Pancreas (tissue), 10 donors: ENCODE results near the gene MCC. TPM values are rescaled to one million over a fixed set of nuclear protein-coding genes. Genes with fewer than 3 reads are reported as not detected.

Experiments used
- ATAC-seq, 4 donors: fragments of 200-7000 bp; cut with Tn5 transposase; one replicate each; pipeline versions ENCODE4 v1.8.0 to v1.9.1; 2020; ENCODE audit warnings: mild to moderate bottlenecking in 4 of 4, moderate library complexity in 4 of 4
- DNase-seq, 6 donors: peaks; one replicate each; pipeline ENCODE4 v3.0.0-alpha.2; 2020
- FAIRE-seq: peaks from 2 replicates; lab custom pipeline; 2012; peaks lifted over from hg19 to GRCh38; lab: Jason Lieb, UNC
- H3K27ac ChIP-seq, 4 donors: fragments of 200-600 bp; sonication (generic); 1 replicate in 3 of 4; 2 replicates in 1 of 4; pipeline versions ENCODE4 v1.5.0 to v1.8.0; 2020
- H3K27me3 ChIP-seq, 4 donors: fragments of 200-600 bp; one replicate each; pipeline ENCODE4 v1.8.0; 2021
- H3K36me3 ChIP-seq, 3 donors: fragments of 200-600 bp; sonication (generic) in 1 of 3; one replicate each; pipeline versions ENCODE4 v1.5.0 to v1.8.0; 2020 to 2021
- H3K4me1 ChIP-seq, 3 donors: fragments of 200-600 bp; one replicate each; pipeline ENCODE4 v1.8.0; 2021
- H3K4me3 ChIP-seq, 4 donors: fragments of 200-600 bp; sonication (generic) in 2 of 4; one replicate each; pipeline versions ENCODE4 v1.5.0 to v1.8.0; 2020 to 2021
- H3K9me3 ChIP-seq, 4 donors: fragments of 200-600 bp; one replicate each; pipeline ENCODE4 v1.8.0; 2021
- WGBS, 2 donors: extraction: QIAGEN DNeasy Blood & Tissue Kit; methylation state at CpG; one replicate each; pipeline ENCODE4 v1.1.7; 2013; 5-methylcytosine and 5-hydroxymethylcytosine counted together
- intact Hi-C, 3 donors: fragments of 100-400 bp; cut with DNase I; formaldehyde crosslinking; loops; one replicate each; pipeline versions ENCODE4 v1.11.1 to v1.14.2; 2022
- polyA plus RNA-seq, 2 donors: library from polyadenylated mRNA; stranded (reverse); fragments of 200-250 nt; gene quantifications; one replicate each; pipeline ENCODE4 v1.2.3, GENCODE V29; 2013
- total RNA-seq, 6 donors: library from RNA; stranded (reverse); fragmentation: NEBNext Ultra II Directional in 4 of 6; extraction: Animal tissue kit (Norgen Biotek cat#: 25700) in 4 of 6; gene quantifications; one replicate each; pipeline versions ENCODE4 v1.2.1 to v1.2.4, GENCODE V29; 2021 to 2023
- TF ChIP-seq, protein P1 (sequence below), 4 donors: fragments of 200-600 bp; sonication (generic) in 3 of 4; IDR thresholded peaks; one replicate each; pipeline versions ENCODE4 v1.5.0 to v1.8.0; 2021; ENCODE audit warnings: antibody characterized with exemption in 4 of 4
- donor health status: healthy with polysubstance abuse.
- donor health status: DM: no; HTN: no; CAD: no; lungs with moderate emphysema.
- donor health status: DM: no; HTN: no; CAD: no.
- donor health status: control.
- donor health status: control.
- donor health status: Bipolar disorder and iron deficiency.
- donor health status: DM: yes; HTN: yes; CAD: no.
- donor health status: DM: no; HTN: no; CAD: no.
- donor health status: DM: no; HTN: no; CAD: no.
- donor health status: DM: yes; HTN: yes; CAD: no.

The MCC gene
- total and polyA plus RNA-seq, 8 donors, result 1.3 to 8.3 (median 4.0) TPM

DNA sequence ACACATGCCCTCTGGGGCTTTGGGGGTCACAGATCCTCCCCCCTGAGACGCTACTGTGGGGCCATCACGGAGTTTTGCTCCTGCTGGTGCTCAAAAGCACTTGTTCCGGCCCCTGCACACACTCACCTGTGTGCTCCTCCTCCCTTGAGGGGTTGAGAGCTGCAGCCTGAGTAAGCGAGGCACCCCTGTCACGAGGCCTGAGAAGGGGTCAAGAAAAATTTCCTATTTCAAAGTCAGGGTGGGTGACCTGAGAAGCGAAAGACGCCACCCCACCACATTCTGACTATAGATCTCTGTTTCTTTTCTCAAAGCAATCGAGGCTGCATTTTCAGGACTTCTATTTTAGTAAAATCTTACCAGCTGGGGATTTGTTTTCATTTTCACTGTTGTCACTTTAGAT, 373.2 kb downstream of the MCC start:
- Histone ChIP-seq H3K4me3 (no peak overlapping the region), H3K4me1 (no peaks in the 10 kb centered on the region), H3K9me3 (no peaks in the 10 kb centered on the region), H3K36me3 (no peaks in the 10 kb centered on the region), H3K27me3 (no peaks in the 10 kb centered on the region), H3K27ac (no peak overlapping the region)
- 75 to 83% methylated on average over 8 of the region's 8 CpGs for WGBS, 2 donors
- ATAC-seq (no peak), FAIRE-seq (no peak), DNase-seq (no peak)
- intact Hi-C loops, result no loop called here
- TF ChIP-seq, protein P1, sequence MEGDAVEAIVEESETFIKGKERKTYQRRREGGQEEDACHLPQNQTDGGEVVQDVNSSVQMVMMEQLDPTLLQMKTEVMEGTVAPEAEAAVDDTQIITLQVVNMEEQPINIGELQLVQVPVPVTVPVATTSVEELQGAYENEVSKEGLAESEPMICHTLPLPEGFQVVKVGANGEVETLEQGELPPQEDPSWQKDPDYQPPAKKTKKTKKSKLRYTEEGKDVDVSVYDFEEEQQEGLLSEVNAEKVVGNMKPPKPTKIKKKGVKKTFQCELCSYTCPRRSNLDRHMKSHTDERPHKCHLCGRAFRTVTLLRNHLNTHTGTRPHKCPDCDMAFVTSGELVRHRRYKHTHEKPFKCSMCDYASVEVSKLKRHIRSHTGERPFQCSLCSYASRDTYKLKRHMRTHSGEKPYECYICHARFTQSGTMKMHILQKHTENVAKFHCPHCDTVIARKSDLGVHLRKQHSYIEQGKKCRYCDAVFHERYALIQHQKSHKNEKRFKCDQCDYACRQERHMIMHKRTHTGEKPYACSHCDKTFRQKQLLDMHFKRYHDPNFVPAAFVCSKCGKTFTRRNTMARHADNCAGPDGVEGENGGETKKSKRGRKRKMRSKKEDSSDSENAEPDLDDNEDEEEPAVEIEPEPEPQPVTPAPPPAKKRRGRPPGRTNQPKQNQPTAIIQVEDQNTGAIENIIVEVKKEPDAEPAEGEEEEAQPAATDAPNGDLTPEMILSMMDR (IDR thresholded peaks at IDR 0.05), result no peak

DNA sequence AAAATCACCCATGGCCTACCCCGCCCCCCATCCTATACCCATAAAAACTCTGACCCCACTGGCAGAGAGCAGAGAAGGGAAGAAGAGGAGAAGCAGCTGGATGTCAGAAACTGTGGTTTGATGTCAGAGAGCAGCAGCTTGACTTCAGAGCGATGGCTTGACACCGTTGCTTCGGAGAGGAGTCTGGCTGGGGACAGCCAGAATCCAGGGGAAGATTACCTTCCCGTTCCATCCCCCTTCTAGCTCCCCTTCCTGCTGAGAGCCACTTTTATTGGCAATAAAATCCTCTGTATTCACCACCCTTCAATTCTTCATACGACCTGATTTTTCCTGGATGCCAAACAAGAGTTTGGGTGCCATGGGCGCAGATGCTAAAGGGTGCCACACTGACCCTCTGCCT, 373.7 kb downstream of the MCC start:
- FAIRE-seq (no peak), ATAC-seq (no peak), DNase-seq (no peak)
- no peaks in the 10 kb centered on the region for H3K36me3 ChIP-seq
- H3K4me3 ChIP-seq, result no peak overlapping the region
- intact Hi-C loops, result no loop called here
- no peaks in the 10 kb centered on the region for H3K9me3 ChIP-seq
- H3K27me3 ChIP-seq, result no peaks in the 10 kb centered on the region
- WGBS, 2 donors, result 92 to 94% methylated on average over 7 of the region's 7 CpGs
- H3K27ac ChIP-seq, result no peak overlapping the region
- no peaks in the 10 kb centered on the region for H3K4me1 ChIP-seq
- TF ChIP-seq, protein P1 (IDR thresholded peaks at IDR 0.05), result no peak

DNA sequence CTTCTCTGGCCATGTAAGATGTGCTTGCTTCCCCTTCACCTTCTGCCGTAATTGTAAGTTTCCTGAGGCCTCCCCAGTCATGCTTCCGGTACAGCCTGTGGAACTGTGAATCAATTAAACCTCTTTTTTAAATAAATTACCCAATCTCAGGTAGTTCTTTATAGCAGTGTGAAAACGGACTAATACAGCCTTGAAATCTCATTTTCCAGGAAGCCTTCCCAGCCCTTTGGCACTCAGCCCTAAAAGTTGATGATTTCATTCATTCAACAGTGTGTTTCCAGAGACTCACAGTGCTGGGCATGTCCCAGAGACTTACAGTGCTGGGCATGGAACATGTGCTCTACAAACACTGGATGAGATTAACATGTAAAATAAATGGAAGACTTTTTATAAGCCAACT, 375.8 kb downstream of the MCC start:
- H3K4me3 ChIP-seq, result no peak overlapping the region
- intact Hi-C loops, result no loop called here
- H3K27ac ChIP-seq, result peak overlapping the region in 1 of 4 donors; percentile 3
- 47 to 62% methylated on average over 3 of the region's 3 CpGs for WGBS, 2 donors
- ATAC-seq (peak; percentile 35 to 79 (median 72)), DNase-seq (peak in 1 of 6 donors; percentile 23), FAIRE-seq (no peak)
- TF ChIP-seq, protein P1 (IDR thresholded peaks at IDR 0.05), result no peak
- no peaks in the 10 kb centered on the region for H3K36me3 ChIP-seq
- H3K4me1 ChIP-seq, result no peaks in the 10 kb centered on the region
- no peaks in the 10 kb centered on the region for H3K27me3 ChIP-seq
- H3K9me3 ChIP-seq, result no peaks in the 10 kb centered on the region

DNA sequence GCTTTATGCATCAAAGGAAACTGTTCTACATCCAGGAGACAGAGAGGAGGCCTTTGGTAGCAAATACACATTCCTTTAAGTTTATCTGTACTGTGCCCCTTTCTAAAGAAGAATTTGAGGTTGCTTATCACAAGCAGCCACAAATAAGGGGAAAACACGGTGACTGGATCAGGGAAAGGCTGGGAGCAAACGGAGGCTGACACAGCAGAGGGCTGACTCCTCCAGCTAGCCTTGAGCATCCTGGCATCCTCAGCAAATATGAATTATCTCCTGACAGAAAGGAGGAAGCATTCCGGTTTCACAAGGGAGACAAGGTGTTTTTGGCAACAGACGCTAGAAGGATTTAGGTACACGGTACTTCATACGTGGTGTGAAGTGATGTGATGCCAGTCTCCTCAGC, 378.1 kb downstream of the MCC start:
- FAIRE-seq, result no peak
- TF ChIP-seq, protein P1 (IDR thresholded peaks at IDR 0.05), result no peak
- Histone ChIP-seq H3K27ac (no peak overlapping the region), H3K27me3 (no peaks in the 10 kb centered on the region), H3K9me3 (no peaks in the 10 kb centered on the region), H3K4me3 (no peak overlapping the region), H3K4me1 (no peaks in the 10 kb centered on the region), H3K36me3 (no peaks in the 10 kb centered on the region)
- 80 to 82% methylated on average over 6 of the region's 6 CpGs for WGBS, 2 donors
- no peak for ATAC-seq
- DNase-seq, result no peak
- intact Hi-C loops, result no loop called here

DNA sequence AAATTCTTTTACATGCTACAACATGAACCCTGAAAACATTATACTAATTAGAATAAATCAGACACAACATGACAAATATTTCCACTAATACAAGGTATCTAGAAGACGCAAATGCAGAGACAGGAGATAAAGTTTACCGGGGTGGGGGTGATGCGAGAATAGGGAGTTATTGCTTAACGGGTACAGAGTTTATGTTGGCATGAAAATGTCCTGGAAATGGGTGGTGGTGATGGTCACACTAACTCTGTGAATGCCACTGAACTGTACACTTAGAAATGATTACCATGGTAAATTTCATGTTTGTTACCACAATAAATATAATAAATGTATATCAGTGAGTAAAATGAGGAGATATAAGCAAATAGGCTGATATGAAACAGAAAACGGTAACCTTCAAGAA, 378.9 kb downstream of the MCC start:
- TF ChIP-seq, protein P1 (IDR thresholded peaks at IDR 0.05), result no peak
- no peak for DNase-seq
- intact Hi-C loops, result no loop called here
- Histone ChIP-seq H3K4me3 (no peak overlapping the region), H3K27me3 (no peaks in the 10 kb centered on the region), H3K4me1 (no peaks in the 10 kb centered on the region), H3K9me3 (no peaks in the 10 kb centered on the region), H3K36me3 (no peaks in the 10 kb centered on the region), H3K27ac (no peak overlapping the region)
- no peak for FAIRE-seq
- ATAC-seq, result no peak
- WGBS, 2 donors, result 89 to 91% methylated on average over 5 of the region's 5 CpGs
